SK-N-SH (cell line): ENCODE data around the gene C22orf42.
"Not testable (repeated sequence)": the region's sequence is repeated elsewhere in the genome, so short reads cannot be mapped to it uniquely, and the experiment has no call there.

ENCODE experiments used
- EP300 ChIP-seq, 2 experiments: IDR thresholded peaks; 2 replicates each; pipeline versions ENCODE4 v1.4.0 to v1.6.1; 2012; ENCODE audit warnings: borderline replicate concordance in 1 of 2, low read depth in 1 of 2, low read length in 1 of 2
- EZH2phosphoT487 ChIP-seq: fragments of 200-600 bp; sonication (generic); IDR thresholded peaks from 2 replicates; pipeline ENCODE4 v1.6.1; 2017; ENCODE audit warnings: low read depth, mixed run types, mild to moderate bottlenecking, antibody characterized with exemption, moderate library complexity, borderline replicate concordance
- POLR2AphosphoS5 ChIP-seq: IDR thresholded peaks from 2 replicates; pipeline ENCODE4 v1.6.1; 2012; ENCODE audit warnings: low read depth, low read length
- YY1 ChIP-seq: IDR thresholded peaks from 2 replicates; pipeline ENCODE4 v1.4.0; 2012; ENCODE audit warnings: low read depth, mild to moderate bottlenecking
- TF ChIP-seq, protein P1 (sequence below): fragments of 200-600 bp; sonication (generic); IDR thresholded peaks from 2 replicates; pipeline ENCODE4 v1.6.1; 2017; ENCODE audit warnings: antibody characterized with exemption, mild to moderate bottlenecking, moderate library complexity
- TF ChIP-seq, protein P2 (sequence below): IDR thresholded peaks from 2 replicates; pipeline ENCODE4 v1.4.0; 2012; ENCODE audit warnings: low read depth, borderline replicate concordance
- TF ChIP-seq, protein P3 (sequence below): IDR thresholded peaks from 2 replicates; pipeline ENCODE4 v1.4.0; 2012; ENCODE audit warnings: low read depth

DNA sequence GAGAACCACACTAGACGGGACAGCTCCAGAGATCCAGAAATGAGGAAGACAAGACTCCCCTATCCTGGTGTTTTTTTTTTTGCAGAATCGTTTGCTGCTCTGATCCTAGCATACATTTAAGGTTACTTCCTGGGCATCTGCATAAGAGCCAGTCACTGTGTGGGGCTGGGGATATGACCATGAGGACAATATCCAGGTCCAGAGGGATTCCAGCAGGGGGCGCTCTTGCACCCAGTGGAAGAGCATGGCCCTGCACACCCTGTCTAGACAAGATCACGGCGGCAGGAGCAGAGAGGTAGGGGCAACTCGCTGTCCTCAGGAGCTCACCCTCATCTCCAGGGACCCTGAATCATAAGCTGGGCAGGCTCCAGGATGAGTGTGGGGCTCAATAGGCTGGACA, 18.4 kb downstream of the C22orf42 start:
- TF ChIP-seq, protein P1, sequence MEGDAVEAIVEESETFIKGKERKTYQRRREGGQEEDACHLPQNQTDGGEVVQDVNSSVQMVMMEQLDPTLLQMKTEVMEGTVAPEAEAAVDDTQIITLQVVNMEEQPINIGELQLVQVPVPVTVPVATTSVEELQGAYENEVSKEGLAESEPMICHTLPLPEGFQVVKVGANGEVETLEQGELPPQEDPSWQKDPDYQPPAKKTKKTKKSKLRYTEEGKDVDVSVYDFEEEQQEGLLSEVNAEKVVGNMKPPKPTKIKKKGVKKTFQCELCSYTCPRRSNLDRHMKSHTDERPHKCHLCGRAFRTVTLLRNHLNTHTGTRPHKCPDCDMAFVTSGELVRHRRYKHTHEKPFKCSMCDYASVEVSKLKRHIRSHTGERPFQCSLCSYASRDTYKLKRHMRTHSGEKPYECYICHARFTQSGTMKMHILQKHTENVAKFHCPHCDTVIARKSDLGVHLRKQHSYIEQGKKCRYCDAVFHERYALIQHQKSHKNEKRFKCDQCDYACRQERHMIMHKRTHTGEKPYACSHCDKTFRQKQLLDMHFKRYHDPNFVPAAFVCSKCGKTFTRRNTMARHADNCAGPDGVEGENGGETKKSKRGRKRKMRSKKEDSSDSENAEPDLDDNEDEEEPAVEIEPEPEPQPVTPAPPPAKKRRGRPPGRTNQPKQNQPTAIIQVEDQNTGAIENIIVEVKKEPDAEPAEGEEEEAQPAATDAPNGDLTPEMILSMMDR, result peak; percentile 45
- TF ChIP-seq EP300 (IDR thresholded peaks at IDR 0.05; ENCODE audit: borderline replicate concordance in 1 of 2, low read depth in 1 of 2, low read length in 1 of 2); EZH2phosphoT487; POLR2AphosphoS5; YY1: not testable (repeated sequence)
- TF ChIP-seq, protein P2, sequence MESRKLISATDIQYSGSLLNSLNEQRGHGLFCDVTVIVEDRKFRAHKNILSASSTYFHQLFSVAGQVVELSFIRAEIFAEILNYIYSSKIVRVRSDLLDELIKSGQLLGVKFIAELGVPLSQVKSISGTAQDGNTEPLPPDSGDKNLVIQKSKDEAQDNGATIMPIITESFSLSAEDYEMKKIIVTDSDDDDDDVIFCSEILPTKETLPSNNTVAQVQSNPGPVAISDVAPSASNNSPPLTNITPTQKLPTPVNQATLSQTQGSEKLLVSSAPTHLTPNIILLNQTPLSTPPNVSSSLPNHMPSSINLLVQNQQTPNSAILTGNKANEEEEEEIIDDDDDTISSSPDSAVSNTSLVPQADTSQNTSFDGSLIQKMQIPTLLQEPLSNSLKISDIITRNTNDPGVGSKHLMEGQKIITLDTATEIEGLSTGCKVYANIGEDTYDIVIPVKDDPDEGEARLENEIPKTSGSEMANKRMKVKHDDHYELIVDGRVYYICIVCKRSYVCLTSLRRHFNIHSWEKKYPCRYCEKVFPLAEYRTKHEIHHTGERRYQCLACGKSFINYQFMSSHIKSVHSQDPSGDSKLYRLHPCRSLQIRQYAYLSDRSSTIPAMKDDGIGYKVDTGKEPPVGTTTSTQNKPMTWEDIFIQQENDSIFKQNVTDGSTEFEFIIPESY, result not testable (repeated sequence)
- TF ChIP-seq, protein P3, sequence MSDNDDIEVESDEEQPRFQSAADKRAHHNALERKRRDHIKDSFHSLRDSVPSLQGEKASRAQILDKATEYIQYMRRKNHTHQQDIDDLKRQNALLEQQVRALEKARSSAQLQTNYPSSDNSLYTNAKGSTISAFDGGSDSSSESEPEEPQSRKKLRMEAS, result not testable (repeated sequence)
